Measurements from ENCODE around the gene MAP1LC3B2.

The MAP1LC3B2 gene

DNA sequence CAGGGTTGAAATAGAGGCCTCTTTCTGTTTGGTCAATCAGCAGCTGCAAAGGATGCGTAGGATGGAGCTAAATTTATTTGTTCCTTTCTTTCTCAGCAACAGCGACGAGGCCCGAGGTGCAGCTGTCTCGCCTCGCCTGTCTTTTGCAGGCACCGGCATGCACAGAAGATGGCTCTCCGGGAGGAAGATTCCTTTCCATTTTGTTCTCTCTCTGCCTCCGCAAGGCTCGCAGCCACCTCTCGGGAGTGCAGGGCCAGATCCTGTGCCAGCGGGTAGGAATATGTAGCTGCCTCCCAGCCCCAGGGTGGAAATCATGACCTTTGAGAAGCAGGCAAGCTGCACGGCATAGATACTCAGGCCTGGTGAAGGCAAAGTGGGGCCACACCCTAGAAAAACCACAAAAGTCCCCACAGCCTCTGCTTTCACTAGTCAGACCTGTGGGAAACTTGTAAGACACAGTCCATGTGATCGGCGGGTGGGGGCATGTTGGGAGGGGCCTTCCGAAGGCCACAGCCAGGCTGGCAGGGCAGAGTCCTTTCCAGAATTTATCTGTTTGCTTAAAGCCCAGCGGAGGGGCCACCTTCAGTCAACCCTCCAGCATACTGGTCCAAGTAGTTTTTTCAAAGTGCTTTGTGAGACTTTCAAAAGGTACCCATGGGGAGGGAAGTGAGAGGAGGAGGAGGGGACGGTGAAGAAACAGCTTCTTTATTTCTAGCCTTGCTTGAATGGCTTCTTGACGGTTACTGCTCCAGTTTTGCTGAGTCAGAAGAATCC, at the start of gene MAP1LC3B2:
Gene MAP1LC3B2, plus strand, starts transcription at position 220 of the 774 bp plus-strand sequence. CDS start 16,562 bp downstream, outside the sequence.
- no peak for DNase-seq

- DNase-seq = no peak
Observed at GRCh38 chr12:116513944-116514343, 45.2 kb upstream of the MAP1LC3B2 start.

- no peak for DNase-seq
Observed at GRCh38 chr12:116515684-116516083, 43.5 kb upstream of the MAP1LC3B2 start.

GRCh38 chr12:116516657-116517056, 42.5 kb upstream of the MAP1LC3B2 start:
- no peak for DNase-seq

GRCh38 chr12:116517431-116518045, 41.6 kb upstream of the MAP1LC3B2 start:
- DNase-seq = no peak

DNA sequence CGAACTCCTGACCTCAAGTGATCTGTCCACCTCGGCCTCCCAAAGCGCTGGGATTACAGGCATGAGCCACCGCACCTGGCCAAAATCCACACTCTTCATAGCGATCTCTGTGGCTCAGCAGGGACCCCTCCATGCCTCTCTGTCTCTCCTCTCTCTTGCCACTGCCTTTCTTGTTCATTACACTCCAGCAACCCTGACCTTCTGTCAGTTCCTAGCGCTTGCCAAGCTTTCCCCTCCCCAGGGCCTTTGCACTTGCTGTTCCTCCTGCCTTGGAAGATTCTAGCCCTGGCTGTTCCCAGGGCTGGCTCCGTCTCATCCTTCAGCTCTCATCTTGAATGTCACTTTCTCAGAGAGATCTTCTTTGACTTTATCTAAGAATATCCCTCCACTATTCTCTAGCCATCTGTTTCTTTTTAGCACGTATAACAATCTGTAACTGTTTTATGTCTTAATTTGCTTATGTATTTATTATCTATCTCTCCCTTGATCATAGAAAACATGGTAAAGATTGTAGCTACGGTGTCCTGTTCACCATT, 38.9 kb upstream of the MAP1LC3B2 start:
- DNase-seq = no peak

- DNase-seq = no peak
Observed at GRCh38 chr12:116520801-116521471, 38.2 kb upstream of the MAP1LC3B2 start.

DNA sequence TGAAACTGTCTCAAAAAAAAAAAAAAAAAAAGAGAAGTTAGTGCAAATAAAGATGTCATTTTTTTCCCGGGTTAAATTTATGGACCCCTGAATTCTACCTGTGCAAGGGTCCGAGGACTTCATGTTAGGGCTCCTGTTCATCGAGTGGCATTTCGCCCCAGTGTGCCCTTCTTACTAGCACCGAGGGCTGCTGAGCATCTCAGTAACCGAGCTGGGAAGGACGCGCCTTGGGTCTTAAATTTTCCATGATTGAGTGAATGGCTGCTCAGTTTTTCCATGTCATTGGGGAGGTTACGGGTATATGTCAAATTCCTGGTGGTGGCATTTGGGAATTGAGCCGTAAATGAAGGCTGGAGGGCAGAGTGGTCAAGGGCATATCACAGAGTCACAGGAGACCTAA, 34.9 kb upstream of the MAP1LC3B2 start:
- DNase-seq = no peak

DNA sequence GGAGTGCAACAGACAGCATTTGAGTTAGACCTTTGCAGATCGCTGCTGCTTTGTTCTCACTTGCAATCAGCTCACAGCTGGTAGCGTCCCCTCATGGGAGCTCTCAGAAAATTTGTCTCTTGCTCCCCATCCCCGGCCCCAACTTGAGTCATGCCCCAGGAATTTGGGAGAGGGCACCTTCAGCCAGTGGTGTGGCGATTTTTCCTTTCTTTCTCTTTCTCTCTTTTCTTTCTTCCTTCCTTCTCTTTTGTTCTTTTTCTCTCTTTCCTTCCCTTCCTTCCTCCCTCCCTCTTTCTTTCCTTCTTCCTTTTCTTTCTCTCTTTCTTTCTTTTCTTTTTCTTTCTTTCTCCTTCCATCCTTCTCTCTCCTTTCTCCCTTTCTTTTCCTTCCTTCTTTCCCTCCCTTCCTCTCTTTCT, 34.2 kb upstream of the MAP1LC3B2 start:
- DNase-seq = no peak

DNA sequence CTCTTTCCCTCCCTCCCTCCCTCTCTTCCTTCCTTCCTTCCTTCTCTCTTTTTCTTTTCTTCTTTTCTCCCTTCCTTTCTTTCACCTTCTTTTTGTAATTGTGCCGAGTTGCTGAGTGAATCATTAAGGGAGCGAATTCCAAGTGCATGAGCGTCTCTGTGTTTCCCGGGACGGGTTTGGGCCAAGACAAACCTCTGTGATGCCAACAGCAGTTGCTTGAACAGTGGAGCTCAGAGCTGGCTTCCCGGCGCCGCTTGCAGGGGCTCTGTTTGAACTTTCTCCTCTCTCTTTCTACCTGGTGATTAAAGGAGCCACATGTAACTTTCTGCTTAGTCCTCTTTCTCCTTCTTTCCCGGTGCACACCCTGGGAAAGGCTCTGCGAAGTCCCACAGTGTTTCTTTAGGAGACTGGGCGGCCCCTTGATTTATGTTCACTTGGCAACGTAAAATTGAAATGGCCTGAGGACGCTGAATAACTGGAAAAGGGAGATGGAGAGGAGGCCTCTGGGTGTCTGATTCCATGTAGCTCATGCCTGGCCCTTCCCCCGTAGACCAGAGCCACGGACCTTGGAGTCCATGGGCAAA, 33.7 kb upstream of the MAP1LC3B2 start:
- DNase-seq = no peak

GRCh38 chr12:116528065-116528464, 31.1 kb upstream of the MAP1LC3B2 start:
- DNase-seq = no peak

DNA sequence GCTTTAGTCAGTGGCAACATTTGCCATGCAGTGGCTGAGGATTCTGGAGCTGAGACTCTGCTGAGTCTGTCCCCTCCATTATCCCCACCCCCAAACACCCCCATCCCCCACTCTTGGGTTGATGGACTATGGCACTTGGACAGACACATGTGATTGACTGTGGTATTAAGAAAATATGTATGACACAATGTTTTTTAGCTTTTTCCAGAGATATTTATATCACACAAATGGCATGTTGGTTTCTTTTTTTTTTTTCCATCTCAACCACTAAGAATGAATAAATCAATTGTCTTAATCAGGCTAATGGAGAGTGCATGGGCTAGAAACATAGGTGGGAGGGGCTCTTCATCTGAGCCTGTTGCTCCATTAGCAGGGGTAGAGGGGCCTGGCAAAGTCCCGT, 30.7 kb upstream of the MAP1LC3B2 start:
- DNase-seq = no peak

- DNase-seq = no peak
Observed at GRCh38 chr12:116529048-116529447, 30.1 kb upstream of the MAP1LC3B2 start.

- no peak for DNase-seq
Observed at GRCh38 chr12:116529686-116530085, 29.5 kb upstream of the MAP1LC3B2 start.

GRCh38 chr12:116532428-116532827, 26.8 kb upstream of the MAP1LC3B2 start:
- no peak for DNase-seq

DNA sequence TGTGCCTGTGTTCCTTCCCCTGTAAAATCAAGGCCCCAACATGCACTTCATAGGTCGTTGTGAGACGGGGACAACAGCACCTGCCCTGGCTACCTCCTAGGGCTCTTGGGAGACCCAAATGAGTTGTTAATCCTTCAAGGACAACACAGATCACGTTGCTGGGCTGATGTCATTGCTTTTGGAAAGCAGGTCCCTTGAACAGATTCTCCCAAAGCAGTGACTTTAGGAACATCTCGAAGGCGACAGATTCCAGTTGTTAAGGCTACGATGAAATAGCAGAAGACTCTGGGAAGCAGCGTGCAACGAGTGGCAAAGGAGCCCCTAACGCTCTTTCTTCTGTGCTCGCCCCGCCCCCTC, 26.2 kb upstream of the MAP1LC3B2 start:
- DNase-seq = no peak

- DNase-seq = peak; percentile 78
Observed at GRCh38 chr12:116533343-116534251, 25.6 kb upstream of the MAP1LC3B2 start.

GRCh38 chr12:116534311-116535121, 24.7 kb upstream of the MAP1LC3B2 start:
- DNase-seq = peak; percentile 36

DNA sequence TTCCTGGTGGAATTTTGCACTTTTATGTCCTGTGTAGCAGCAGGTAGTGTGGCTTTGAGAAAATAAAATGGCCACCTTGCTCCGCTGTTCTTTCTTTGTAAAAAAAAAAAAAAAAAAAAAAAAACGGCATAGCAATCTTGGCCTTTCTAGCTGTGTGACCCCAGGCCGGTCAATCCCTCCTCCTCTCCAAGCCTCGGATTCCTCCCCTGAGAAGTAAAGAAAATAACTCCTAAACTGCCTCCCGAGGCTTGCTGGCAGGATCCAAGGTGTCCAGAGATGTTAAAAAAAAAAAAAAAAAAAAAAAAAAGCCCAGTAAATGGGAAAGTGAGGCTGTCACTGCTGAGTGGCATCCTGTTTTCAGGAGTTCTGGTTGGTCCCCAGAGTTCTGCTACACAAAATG, 23.9 kb upstream of the MAP1LC3B2 start:
- DNase-seq = no peak

- DNase-seq = no peak
Observed at GRCh38 chr12:116537101-116537904, 21.9 kb upstream of the MAP1LC3B2 start.
